Liver (tissue), 9 donors: Measurements from ENCODE around the gene TPRG1L. TPM values are rescaled to one million over a fixed set of nuclear protein-coding genes. Genes with fewer than 3 reads are reported as not detected.

ENCODE experiments used
- DNase-seq: peaks from one replicate; pipeline ENCODE4 v3.0.0-alpha.2; 2017; ENCODE audit warnings: low spot score
- H3K27ac ChIP-seq, 2 donors: one replicate each; pipeline ENCODE4 v1.7.0; 2013; ENCODE audit warnings: inconsistent platforms in 2 of 2, low read length in 2 of 2, control low read depth in 1 of 2, low read depth in 1 of 2, mild to moderate bottlenecking in 1 of 2
- H3K27me3 ChIP-seq, 4 donors: one replicate each; pipeline versions ENCODE4 v1.6.1 to v1.7.0; 2013; ENCODE audit warnings: low read length in 3 of 4, inconsistent platforms in 1 of 4, mild to moderate bottlenecking in 1 of 4, moderate library complexity in 1 of 4; ENCODE audit not compliant: control insufficient read depth in 4 of 4, insufficient read depth in 4 of 4
- H3K36me3 ChIP-seq, 4 donors: one replicate each; pipeline versions ENCODE4 v1.6.1 to v1.7.0; 2013; ENCODE audit warnings: low read length in 3 of 4, mild to moderate bottlenecking in 3 of 4, low read depth in 1 of 4, moderate library complexity in 1 of 4; ENCODE audit not compliant: control insufficient read depth in 4 of 4, insufficient read depth in 3 of 4
- H3K4me1 ChIP-seq, 4 donors: one replicate each; pipeline versions ENCODE4 v1.6.1 to v1.7.0; 2013; ENCODE audit warnings: low read length in 3 of 4, mild to moderate bottlenecking in 3 of 4, moderate library complexity in 1 of 4; ENCODE audit not compliant: control insufficient read depth in 4 of 4, insufficient read depth in 4 of 4
- H3K4me3 ChIP-seq, 3 donors: one replicate each; pipeline versions ENCODE4 v1.6.1 to v1.7.0; 2013; ENCODE audit warnings: low read length in 3 of 3, control low read depth in 1 of 3, low read depth in 1 of 3, mild to moderate bottlenecking in 1 of 3
- H3K9ac ChIP-seq, 2 donors: one replicate each; pipeline ENCODE4 v1.7.0; 2013; ENCODE audit warnings: low read length in 2 of 2, mild to moderate bottlenecking in 2 of 2, moderate library complexity in 2 of 2, control low read depth in 1 of 2, low read depth in 1 of 2
- H3K9me3 ChIP-seq, 4 donors: one replicate each; pipeline versions ENCODE4 v1.6.1 to v1.7.0; 2013; ENCODE audit warnings: low read length in 3 of 4; ENCODE audit not compliant: control insufficient read depth in 4 of 4
- ATF3 ChIP-seq: IDR thresholded peaks from 2 replicates; pipeline ENCODE4 v1.6.1; 2016; ENCODE audit warnings: antibody characterized with exemption
- EGR1 ChIP-seq, 2 donors: IDR thresholded peaks; 2 replicates each; pipeline ENCODE4 v1.6.1; 2016 to 2018; ENCODE audit warnings: antibody characterized with exemption in 2 of 2, low read depth in 2 of 2
- FOXA2 ChIP-seq: IDR thresholded peaks from 2 replicates; pipeline ENCODE4 v1.6.1; 2016; ENCODE audit warnings: antibody characterized with exemption
- GABPA ChIP-seq, 2 donors: IDR thresholded peaks in 1 of 2; conservative IDR thresholded peaks in 1 of 2; 2 replicates each; pipeline ENCODE4 v1.6.1; 2016; ENCODE audit warnings: antibody characterized with exemption in 2 of 2, mild to moderate bottlenecking in 1 of 2, moderate library complexity in 1 of 2
- HNF4A ChIP-seq, 2 donors: conservative IDR thresholded peaks; 2 replicates each; pipeline ENCODE4 v1.6.1; 2016; ENCODE audit warnings: antibody characterized with exemption in 2 of 2, mild to moderate bottlenecking in 2 of 2
- HNF4G ChIP-seq: IDR thresholded peaks from 2 replicates; pipeline ENCODE4 v1.6.1; 2016; ENCODE audit warnings: antibody characterized with exemption
- JUND ChIP-seq, 2 donors: IDR thresholded peaks; 2 replicates each; pipeline ENCODE4 v1.6.1; 2016; ENCODE audit warnings: antibody characterized with exemption in 2 of 2
- NR2F2 ChIP-seq: IDR thresholded peaks from 2 replicates; pipeline ENCODE4 v1.6.1; 2016; ENCODE audit warnings: antibody characterized with exemption
- REST ChIP-seq: IDR thresholded peaks from 2 replicates; pipeline ENCODE4 v1.6.1; 2016; ENCODE audit warnings: antibody characterized with exemption, mild to moderate bottlenecking
- RXRA ChIP-seq, 2 donors: IDR thresholded peaks; 2 replicates each; pipeline ENCODE4 v1.6.1; 2017 to 2018; ENCODE audit warnings: antibody characterized with exemption in 2 of 2, mild to moderate bottlenecking in 1 of 2
- YY1 ChIP-seq: IDR thresholded peaks from 2 replicates; pipeline ENCODE4 v1.6.1; 2016; ENCODE audit warnings: antibody characterized with exemption, mild to moderate bottlenecking
- ZBTB33 ChIP-seq: IDR thresholded peaks from 2 replicates; pipeline ENCODE4 v1.6.1; 2016; ENCODE audit warnings: antibody characterized with exemption
- whole genome bisulfite sequencing: extraction: QIAGEN DNeasy Blood & Tissue Kit; methylation state at CpG from one replicate; pipeline ENCODE4 v1.1.7; 2013; 5-methylcytosine and 5-hydroxymethylcytosine counted together
- polyA plus RNA-seq, 2 donors: library from polyadenylated mRNA; stranded (reverse) in 1 of 2; unstranded in 1 of 2; fragments of 200-250 nt in 1 of 2; fragments of >200 nt in 1 of 2; fragmentation: Nextera tagmentation in 1 of 2; extraction: Ambion mirVana in 1 of 2; gene quantifications; one replicate each; pipeline versions ENCODE4 v1.2.1 to v1.2.3, GENCODE V29; 2013 to 2015
- total RNA-seq, 2 donors: library from RNA; depleted of rRNA; stranded (reverse); fragments of >200 nt; gene quantifications; one replicate each; pipeline ENCODE4 v1.2.3, GENCODE V29; 2014
- donor health status: healthy.
- donor health status: healthy.
- donor health status: healthy.
- donor health status: healthy.
- donor health status: healthy.

The TPRG1L gene
- total and polyA plus RNA-seq, 4 donors, result 29.3 to 51.0 (median 43.9) TPM

GRCh38 chr1:3609769-3610526, 14.9 kb upstream of the TPRG1L start:
- WGBS, result 63% methylated on average over 24 of the region's 24 CpGs
- H3K4me1 ChIP-seq, result peaks cover 5 to 8% (median 6%) of the 10 kb centered on the region in 4 donors

More at GRCh38 chr1:3609769-3610526, 14.9 kb upstream of the TPRG1L start:
- DNase-seq, result no peak
- TF ChIP-seq FOXA2 (no peak), HNF4G (no peak), ZBTB33 (no peak), ATF3 (no peak), YY1 (no peak), REST (no peak), HNF4A (conservative IDR thresholded peaks at IDR 0.05) (no peak), JUND (IDR thresholded peaks at IDR 0.05) (no peak), GABPA (IDR thresholded peaks at IDR 0.05 in 1 of 2, conservative IDR thresholded peaks at IDR 0.05 in 1 of 2) (no peak), NR2F2 (no peak), RXRA (IDR thresholded peaks at IDR 0.05) (no peak), EGR1 (IDR thresholded peaks at IDR 0.05; ENCODE audit: low read depth in 2 of 2) (no peak)
- no peak overlapping the region for H3K27ac ChIP-seq
- H3K9me3 ChIP-seq, result no peaks in the 10 kb centered on the region
- no peak overlapping the region for H3K4me3 ChIP-seq
- H3K27me3 ChIP-seq, result peaks cover 0 to 2% (median 0%) of the 10 kb centered on the region in 4 donors
- H3K9ac ChIP-seq, result no peak overlapping the region
- no peaks in the 10 kb centered on the region for H3K36me3 ChIP-seq
